IMR-90 (cell line): ENCODE results near the gene TBCK. TPM values are rescaled to one million over a fixed set of nuclear protein-coding genes. Genes with fewer than 3 reads are reported as not detected.

ENCODE experiments used
- ATAC-seq: fragments of 200-7000 bp; cut with Tn5 transposase; 2 replicates; pipeline ENCODE4 v1.9.1; 2020; ENCODE audit warnings: low read depth, mild to moderate bottlenecking, moderate library complexity
- BruUV-seq: library from RNA; stranded (reverse); fragments of 400-500 nt; replicated peaks from 2 replicates; lab custom pipeline; 2021; lab: Mats Ljungman, UMichigan
- CTCF ChIA-PET: fragments of 300-600 bp; formaldehyde crosslinking; extraction: SDS; loops from one replicate; lab custom pipeline; 2021; ENCODE audit warnings: antibody characterized with exemption; lab: Yijun Ruan, JAX
- POLR2A ChIA-PET: fragments of 300-600 bp; sonication (Branson Sonifier 250); formaldehyde crosslinking; loops from one replicate; lab custom pipeline; 2022; ENCODE audit warnings: antibody characterized with exemption; ENCODE audit not compliant: unreplicated experiment; lab: Charles Lee
- DNase-seq: peaks from one replicate; pipeline ENCODE4 v3.0.0; 2013
- H2AFZ ChIP-seq: replicated peaks from 2 replicates; pipeline ENCODE3; 2013; ENCODE audit warnings: low read length, mild to moderate bottlenecking; ENCODE audit not compliant: poor library complexity
- H2AK5ac ChIP-seq: 2 replicates; pipeline ENCODE4 v1.6.1; 2013; ENCODE audit warnings: low read depth, low read length, inconsistent platforms
- H2AK9ac ChIP-seq: replicated peaks from 2 replicates; pipeline ENCODE3; 2013; ENCODE audit warnings: mild to moderate bottlenecking, low read depth, low read length, moderate library complexity; ENCODE audit not compliant: poor library complexity
- H2BK120ac ChIP-seq: 2 replicates; pipeline ENCODE4 v1.6.1; 2013; ENCODE audit warnings: low read depth, low read length, inconsistent platforms
- H2BK15ac ChIP-seq: 3 replicates; pipeline ENCODE4 v1.6.1; 2013; ENCODE audit warnings: low read depth, low read length, inconsistent platforms
- H2BK20ac ChIP-seq: 2 replicates; pipeline ENCODE4 v1.6.1; 2013; ENCODE audit warnings: low read depth, mild to moderate bottlenecking, inconsistent platforms, low read length, moderate library complexity
- H2BK5ac ChIP-seq: 2 replicates; pipeline ENCODE4 v1.6.1; 2013; ENCODE audit warnings: mild to moderate bottlenecking, low read depth, low read length, inconsistent platforms; ENCODE audit not compliant: poor library complexity, severe bottlenecking
- H3K14ac ChIP-seq: replicated peaks from 2 replicates; pipeline ENCODE4 v1.6.1; 2013; ENCODE audit warnings: low read depth, low read length, inconsistent platforms
- H3K18ac ChIP-seq: 2 replicates; pipeline ENCODE4 v1.6.1; 2013; ENCODE audit warnings: low read depth, low read length, control low read depth
- H3K23ac ChIP-seq: 2 replicates; pipeline ENCODE4 v1.6.1; 2013; ENCODE audit warnings: low read depth, low read length, inconsistent platforms
- H3K27ac ChIP-seq: 2 replicates; pipeline ENCODE4 v1.5.1; 2013; ENCODE audit warnings: mild to moderate bottlenecking, control low read depth, low read length; ENCODE audit not compliant: insufficient read depth
- H3K27me3 ChIP-seq: 2 replicates; pipeline ENCODE4 v1.6.1; 2013; ENCODE audit warnings: low read length; ENCODE audit not compliant: control insufficient read depth, insufficient read depth
- H3K36me3 ChIP-seq: 2 replicates; pipeline ENCODE4 v1.6.1; 2013; ENCODE audit warnings: low read length, mixed read lengths; ENCODE audit not compliant: control insufficient read depth, insufficient read depth
- H3K4ac ChIP-seq: 2 replicates; pipeline ENCODE4 v1.6.1; 2013; ENCODE audit warnings: low read depth, low read length, inconsistent platforms
- H3K4me1 ChIP-seq: 2 replicates; pipeline ENCODE4 v1.6.1; 2013; ENCODE audit warnings: low read length, mixed read lengths; ENCODE audit not compliant: control insufficient read depth, insufficient read depth
- H3K4me2 ChIP-seq: 2 replicates; pipeline ENCODE4 v1.6.1; 2013; ENCODE audit warnings: low read depth, mild to moderate bottlenecking, control low read depth, low read length, moderate library complexity
- H3K4me3 ChIP-seq: 2 replicates; pipeline ENCODE4 v1.5.1; 2013; ENCODE audit warnings: low read depth, mild to moderate bottlenecking, control low read depth, low read length, moderate library complexity; ENCODE audit not compliant: insufficient read depth
- H3K56ac ChIP-seq: 2 replicates; pipeline ENCODE4 v1.6.1; 2013; ENCODE audit warnings: low read length, inconsistent platforms; ENCODE audit not compliant: insufficient read depth; ENCODE audit errors: extremely low read depth
- H3K79me1 ChIP-seq, 2 experiments: 2 replicates each; pipeline ENCODE4 v1.6.1; 2013; ENCODE audit warnings: low read length in 2 of 2, inconsistent platforms in 1 of 2, low read depth in 1 of 2
- H3K9ac ChIP-seq: 2 replicates; pipeline ENCODE4 v1.6.1; 2013; ENCODE audit warnings: low read depth, low read length, control low read depth
- H3K9me1 ChIP-seq: 2 replicates; pipeline ENCODE4 v1.6.1; 2013; ENCODE audit warnings: low read length, inconsistent platforms; ENCODE audit not compliant: insufficient read depth
- H3K9me3 ChIP-seq: 2 replicates; pipeline ENCODE4 v1.6.1; 2013; ENCODE audit warnings: low read length; ENCODE audit not compliant: control insufficient read depth, insufficient read depth
- H4K20me1 ChIP-seq: 2 replicates; pipeline ENCODE4 v1.6.1; 2013; ENCODE audit warnings: low read length, inconsistent platforms; ENCODE audit not compliant: insufficient read depth
- H4K5ac ChIP-seq: 2 replicates; pipeline ENCODE4 v1.6.1; 2013; ENCODE audit warnings: mild to moderate bottlenecking, low read depth, low read length, control low read depth
- H4K8ac ChIP-seq, 2 experiments: 2 replicates each; pipeline ENCODE4 v1.6.1; 2013; ENCODE audit warnings: low read depth in 2 of 2, low read length in 2 of 2, control low read depth in 1 of 2, inconsistent platforms in 1 of 2
- H4K91ac ChIP-seq: 2 replicates; pipeline ENCODE4 v1.6.1; 2013; ENCODE audit warnings: low read depth, low read length, inconsistent platforms; ENCODE audit not compliant: insufficient read depth
- MAFK ChIP-seq: IDR thresholded peaks from 2 replicates; pipeline ENCODE4 v1.6.1; 2012; ENCODE audit warnings: low read depth, low read length, improper control_type of control experiment
- RAD21 ChIP-seq: IDR thresholded peaks from 2 replicates; pipeline ENCODE4 v1.6.1; 2012; ENCODE audit warnings: low read length, improper control_type of control experiment
- WGBS, 2 experiments: methylation state at CpG; one replicate each; pipeline versions ENCODE4 v1.1.5 to v1.1.7; 2013; ENCODE audit warnings: missing lambda C conversion rate in 2 of 2; ENCODE audit not compliant: insufficient read length in 1 of 2; ENCODE audit errors: extremely low coverage in 2 of 2; 5-methylcytosine and 5-hydroxymethylcytosine counted together
- dilution Hi-C: fragments of 300-500 bp; cut with HindIII; formaldehyde crosslinking; loops from one replicate; pipeline ENCODE4 v1.14.3; 2018; ENCODE audit warnings: low sequenced_read_pairs; ENCODE audit not compliant: unreplicated experiment
- in situ Hi-C: fragments of 300-500 bp; cut with MboI; formaldehyde crosslinking; loops from 3 replicates; pipeline ENCODE4 v1.14.3; 2019; ENCODE audit warnings: low sequenced_read_pairs, inconsistent platforms, mixed read lengths
- intact Hi-C: fragments of 100-400 bp; cut with micrococcal nuclease; formaldehyde crosslinking; loops from 2 replicates; pipeline ENCODE4 v1.10.0; 2022
- polyA plus RNA-seq, 3 experiments: library from polyadenylated mRNA; depleted of rRNA; stranded (reverse); fragments of >200 nt; gene quantifications; 2 replicates each; pipeline ENCODE4 v1.2.3, GENCODE V29; 2012; ENCODE audit warnings: low replicate concordance in 1 of 3
- total RNA-seq: library from RNA; depleted of rRNA; stranded (reverse); fragments of >200 nt; gene quantifications from 2 replicates; pipeline ENCODE4 v1.2.3, GENCODE V29; 2012

The TBCK gene
- total and polyA plus RNA-seq, 2 of the 4 experiments (the other 2 are of a cell fraction), result 10.7 to 29.9 TPM

GRCh38 chr4:106284227-106284626 is 31.8 kb downstream of the TBCK start:
- Histone ChIP-seq H3K4me2 (no peak overlapping the region), H2AK5ac (no peak overlapping the region), H4K20me1 (no peaks in the 10 kb centered on the region; the same call in 1 of the 2 replicates), H2AK9ac (no peak overlapping the region), H3K9ac (no peak overlapping the region), H2AFZ (no peak overlapping the region), H3K56ac (no peak overlapping the region), H3K27ac (no peak overlapping the region), H4K5ac (no peak overlapping the region), H2BK120ac (no peak overlapping the region), H3K4me3 (no peak overlapping the region), H3K36me3 (0 out of 2 replicates have a peak, but pooled peaks cover 1% of the 10 kb centered on the region), H4K91ac (no peak overlapping the region), H4K8ac (no peak overlapping the region), H3K4me1 (no peaks in the 10 kb centered on the region), H3K4ac (no peak overlapping the region), H3K18ac (no peak overlapping the region), H2BK5ac (no peak overlapping the region), H3K23ac (no peak overlapping the region), H2BK15ac (no peak overlapping the region), H3K9me1 (no peaks in the 10 kb centered on the region), H3K79me1 (peaks cover 3 to 4% of the 10 kb centered on the region in 2 experiments; a peak in 1 of 4 replicates), H3K14ac (no peak overlapping the region), H3K27me3 (no peaks in the 10 kb centered on the region), H2BK20ac (no peak overlapping the region), H3K9me3 (no peaks in the 10 kb centered on the region)
- dilution Hi-C loops (no loop called here), intact Hi-C loops (no loop called here), in situ Hi-C loops (no loop called here)
- DNase-seq, result no peak
- ChIA-PET CTCF (interaction anchor here (0.8 kb wide), 1 partner anchor 18 kb away, joined by 3 read pairs; no protein-coding TSS in a partner anchor), POLR2A (no interaction called here)
- TF ChIP-seq MAFK (no peak), RAD21 (no peak)
- BruUV-seq, result no TSS peak
- no peak for ATAC-seq
- no CpG with 5 or more reads among the region's 3 CpGs for WGBS, 2 experiments
